SK-MEL-5 (cell line): ENCODE measurements around the gene KLHL26. TPM values are rescaled to one million over a fixed set of nuclear protein-coding genes. Genes with fewer than 3 reads are reported as not detected.
"Not testable (repeated sequence)": the region's sequence is repeated elsewhere in the genome, so short reads cannot be mapped to it uniquely, and the experiment has no call there.

Experiments
- DNase-seq: peaks from one replicate; pipeline ENCODE4 v3.0.0-alpha.2; 2016; ENCODE audit warnings: low read depth, low spot score
- in situ Hi-C: cut with HindIII; loops from 2 replicates; pipeline ENCODE4 v1.10.0; 2016; ENCODE audit warnings: low sequenced_read_pairs, high pct_unique_total_duplicates, low pct_unique_long_range_greater_than_20kb
- polyA plus RNA-seq, 2 experiments: library from polyadenylated mRNA; depleted of rRNA; stranded (reverse); fragments of >200 nt; gene quantifications; 2 replicates each; pipeline ENCODE4 v1.2.3, GENCODE V29; 2015
- total RNA-seq: library from RNA; depleted of rRNA; stranded (reverse); fragments of >200 nt; shearing (Covaris generic); gene quantifications from 2 replicates; pipeline ENCODE4 v1.2.3, GENCODE V29; 2014; rRNA removed

Gene KLHL26, protein sequence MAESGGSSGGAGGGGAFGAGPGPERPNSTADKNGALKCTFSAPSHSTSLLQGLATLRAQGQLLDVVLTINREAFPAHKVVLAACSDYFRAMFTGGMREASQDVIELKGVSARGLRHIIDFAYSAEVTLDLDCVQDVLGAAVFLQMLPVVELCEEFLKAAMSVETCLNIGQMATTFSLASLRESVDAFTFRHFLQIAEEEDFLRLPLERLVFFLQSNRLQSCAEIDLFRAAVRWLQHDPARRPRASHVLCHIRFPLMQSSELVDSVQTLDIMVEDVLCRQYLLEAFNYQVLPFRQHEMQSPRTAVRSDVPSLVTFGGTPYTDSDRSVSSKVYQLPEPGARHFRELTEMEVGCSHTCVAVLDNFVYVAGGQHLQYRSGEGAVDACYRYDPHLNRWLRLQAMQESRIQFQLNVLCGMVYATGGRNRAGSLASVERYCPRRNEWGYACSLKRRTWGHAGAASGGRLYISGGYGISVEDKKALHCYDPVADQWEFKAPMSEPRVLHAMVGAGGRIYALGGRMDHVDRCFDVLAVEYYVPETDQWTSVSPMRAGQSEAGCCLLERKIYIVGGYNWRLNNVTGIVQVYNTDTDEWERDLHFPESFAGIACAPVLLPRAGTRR
- total RNA-seq, result 0.77 and 1.3 TPM in 2 replicates
- 5.0 and 6.0 TPM in 2 replicates for polyA plus RNA-seq (2015; cell fraction: cytosol; rRNA removed)
- polyA plus RNA-seq (2015; cell fraction: nucleus; rRNA removed), result 1.0 and 1.8 TPM in 2 replicates

DNA sequence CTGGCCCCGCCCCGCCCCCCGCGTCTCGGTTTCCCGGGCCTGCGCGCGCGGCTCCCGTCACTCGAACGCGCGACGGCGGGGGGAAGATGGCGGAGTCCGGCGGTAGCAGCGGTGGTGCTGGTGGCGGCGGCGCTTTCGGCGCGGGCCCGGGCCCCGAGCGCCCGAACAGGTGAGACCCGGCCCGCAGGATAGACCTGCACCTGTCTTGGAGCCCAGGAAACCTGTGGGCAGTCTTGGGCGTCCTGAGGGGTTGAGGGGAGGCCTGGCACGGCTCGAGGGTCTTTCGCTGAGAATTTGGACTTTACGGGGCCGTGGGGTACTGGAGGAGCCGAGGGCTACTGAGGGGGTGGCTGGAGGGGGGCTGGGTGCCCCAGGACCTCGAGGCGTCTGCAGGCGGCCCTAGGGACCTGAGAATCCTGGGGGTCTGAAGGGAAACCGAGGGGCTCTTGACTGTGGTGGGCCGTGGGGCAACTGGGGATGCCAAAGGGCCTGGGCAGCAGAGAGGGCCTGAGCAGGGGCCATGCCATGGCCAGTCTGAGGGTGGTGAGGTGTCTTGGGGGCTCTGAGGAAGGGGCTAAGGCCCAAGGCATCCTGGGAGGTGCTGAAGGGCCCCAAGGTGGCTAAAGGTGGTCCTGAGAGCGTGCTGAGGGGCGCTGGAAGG is at the start of gene KLHL26:
TSS of gene KLHL26 (plus strand) at position 60 of the 661 bp plus-strand sequence. CDS start at position 87, 27 bp downstream.
- DNase-seq, result no peak
- in situ Hi-C loops, result no loop called here

DNA sequence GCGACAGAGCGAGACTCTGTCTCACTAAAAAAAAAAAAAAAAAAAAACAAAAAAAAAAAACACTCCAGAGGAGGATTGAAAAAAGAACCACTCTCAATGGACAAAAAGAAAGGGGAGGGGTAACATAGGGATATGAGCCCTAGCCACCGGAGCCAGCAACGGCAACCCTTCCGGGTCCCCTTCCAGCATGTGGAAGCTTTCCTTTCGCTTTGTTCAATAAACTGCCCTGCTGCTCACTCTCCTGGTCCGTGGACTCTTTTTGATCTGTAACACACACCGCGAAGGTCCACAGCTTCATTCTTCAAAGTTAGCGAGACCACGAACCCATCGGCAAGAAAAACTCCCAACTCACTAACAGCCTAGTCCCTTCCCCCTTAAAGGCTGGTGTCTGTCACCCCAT is 49.3 kb upstream of the KLHL26 start:
- in situ Hi-C loops, result no loop called here
- DNase-seq, result no peak

DNA sequence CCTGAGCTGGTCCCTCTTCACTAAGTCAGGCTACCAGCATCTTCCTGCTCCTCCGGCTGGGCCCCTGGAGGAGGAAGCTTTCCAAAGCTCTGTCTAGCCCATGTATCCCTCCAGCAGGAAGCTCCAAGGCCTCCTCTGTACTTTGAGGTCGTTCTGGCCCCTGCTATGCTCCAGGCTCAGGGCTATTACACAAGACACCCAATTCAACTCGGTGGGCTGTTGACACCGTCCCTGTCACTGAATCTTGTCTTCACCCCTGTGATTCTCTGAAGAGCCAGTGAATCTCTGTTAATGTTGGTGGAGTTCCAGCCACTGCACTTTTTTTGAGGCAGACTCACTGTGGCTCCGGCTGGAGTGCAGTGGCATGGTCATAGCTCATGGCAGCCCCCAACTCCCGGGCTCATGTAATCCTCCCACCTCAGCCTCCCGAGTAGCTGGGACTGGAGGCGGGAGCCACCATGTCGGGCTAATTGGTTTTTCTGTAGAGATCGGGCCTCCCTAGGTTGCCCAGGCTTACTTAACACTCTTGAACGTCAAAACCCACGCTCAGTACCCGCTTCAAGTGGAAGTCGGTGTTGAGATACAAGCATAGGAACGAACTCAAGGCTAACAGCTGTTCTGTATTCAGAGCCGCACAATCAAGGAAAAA is 48.7 kb upstream of the KLHL26 start:
- no peak for DNase-seq
- in situ Hi-C loops, result no loop called here

DNA sequence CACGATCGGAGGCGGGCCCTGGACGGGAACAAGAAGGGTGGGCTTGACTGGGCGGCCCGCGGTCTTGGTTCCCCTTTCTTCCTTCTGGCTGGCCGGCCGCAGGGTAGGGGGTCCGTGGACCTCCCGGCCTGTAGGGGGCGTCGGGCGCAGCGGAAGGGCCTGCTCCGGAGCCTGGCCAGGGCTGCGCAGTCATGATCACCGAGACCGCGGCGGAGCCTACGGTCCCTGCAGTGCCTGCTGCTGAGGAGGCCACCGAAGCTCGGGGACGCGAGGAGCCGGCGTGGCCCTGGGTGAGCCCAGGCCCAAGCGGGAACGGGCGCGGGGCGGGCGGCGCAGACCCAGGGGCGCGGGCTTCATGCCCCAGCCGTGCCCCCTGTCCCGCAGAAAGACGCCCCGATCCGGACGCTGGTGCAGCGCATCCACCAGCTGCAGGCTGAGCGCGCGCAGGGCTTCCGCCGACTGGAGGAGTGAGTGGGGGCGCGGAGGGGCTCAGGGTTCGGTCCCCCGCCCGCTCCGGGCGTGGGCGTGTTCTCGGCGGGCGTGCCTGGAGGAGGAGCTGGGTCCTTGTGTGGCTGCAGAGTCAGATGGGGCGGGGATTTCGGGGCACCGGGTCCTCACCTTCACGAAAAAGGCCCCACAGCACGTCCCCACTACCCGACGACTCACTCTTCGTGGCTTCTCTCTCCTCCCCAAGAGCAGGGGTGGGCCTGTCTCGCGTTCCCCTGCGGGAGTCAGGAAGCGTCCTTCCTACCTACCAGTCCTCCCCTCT is 48.0 kb upstream of the KLHL26 start, which contains the start of gene REX1BD:
TSS of gene REX1BD (plus strand) at position 188 of the 769 bp plus-strand sequence. CDS start at position 192, 4 bp downstream.
- DNase-seq, result peak; percentile 55
- in situ Hi-C loops, result no loop called here

DNA sequence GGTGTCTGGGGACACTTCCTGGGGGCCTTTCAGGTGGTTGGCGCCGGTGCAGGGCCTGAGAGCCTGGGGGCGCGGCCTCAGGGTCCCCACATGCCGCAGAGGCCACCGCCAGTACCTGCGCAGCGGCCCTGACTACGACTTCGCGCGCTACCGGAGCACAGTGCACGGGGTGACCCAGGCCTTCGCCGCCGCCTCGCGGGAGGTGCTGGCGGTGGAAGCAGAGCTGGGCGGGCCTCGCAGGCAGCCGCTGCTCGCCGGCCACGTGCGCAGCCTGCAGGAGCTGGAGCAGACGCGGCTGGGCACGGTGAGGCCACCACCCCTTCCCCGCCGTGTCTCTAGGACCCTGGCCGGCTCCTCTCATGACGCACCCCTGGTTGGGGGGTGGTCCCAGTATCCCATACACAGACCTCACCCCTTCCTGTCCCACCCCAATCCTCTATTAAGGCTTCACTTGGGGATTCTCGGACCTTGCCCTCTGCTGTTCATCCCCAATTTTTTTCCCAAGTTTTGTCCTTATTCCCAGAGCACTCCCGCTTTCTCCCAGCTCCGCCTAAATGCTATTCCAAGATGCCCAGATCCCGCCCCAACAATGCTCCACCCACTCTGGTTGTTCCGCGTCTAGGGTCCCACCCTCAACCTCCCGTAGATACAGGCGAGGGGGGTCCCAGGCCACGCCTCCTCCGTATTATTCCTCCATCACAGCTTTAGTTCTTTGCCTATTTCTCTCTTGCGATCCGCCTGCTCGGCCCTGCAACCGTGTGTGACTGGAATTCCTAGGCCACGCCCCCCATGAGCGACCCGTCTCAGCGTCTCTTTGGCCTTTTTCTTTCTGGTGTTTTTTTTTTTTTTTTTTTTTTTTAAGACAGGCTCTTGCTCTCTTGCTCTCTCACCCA is 47.2 kb upstream of the KLHL26 start:
- in situ Hi-C loops, result no loop called here
- peak; percentile 78 for DNase-seq

DNA sequence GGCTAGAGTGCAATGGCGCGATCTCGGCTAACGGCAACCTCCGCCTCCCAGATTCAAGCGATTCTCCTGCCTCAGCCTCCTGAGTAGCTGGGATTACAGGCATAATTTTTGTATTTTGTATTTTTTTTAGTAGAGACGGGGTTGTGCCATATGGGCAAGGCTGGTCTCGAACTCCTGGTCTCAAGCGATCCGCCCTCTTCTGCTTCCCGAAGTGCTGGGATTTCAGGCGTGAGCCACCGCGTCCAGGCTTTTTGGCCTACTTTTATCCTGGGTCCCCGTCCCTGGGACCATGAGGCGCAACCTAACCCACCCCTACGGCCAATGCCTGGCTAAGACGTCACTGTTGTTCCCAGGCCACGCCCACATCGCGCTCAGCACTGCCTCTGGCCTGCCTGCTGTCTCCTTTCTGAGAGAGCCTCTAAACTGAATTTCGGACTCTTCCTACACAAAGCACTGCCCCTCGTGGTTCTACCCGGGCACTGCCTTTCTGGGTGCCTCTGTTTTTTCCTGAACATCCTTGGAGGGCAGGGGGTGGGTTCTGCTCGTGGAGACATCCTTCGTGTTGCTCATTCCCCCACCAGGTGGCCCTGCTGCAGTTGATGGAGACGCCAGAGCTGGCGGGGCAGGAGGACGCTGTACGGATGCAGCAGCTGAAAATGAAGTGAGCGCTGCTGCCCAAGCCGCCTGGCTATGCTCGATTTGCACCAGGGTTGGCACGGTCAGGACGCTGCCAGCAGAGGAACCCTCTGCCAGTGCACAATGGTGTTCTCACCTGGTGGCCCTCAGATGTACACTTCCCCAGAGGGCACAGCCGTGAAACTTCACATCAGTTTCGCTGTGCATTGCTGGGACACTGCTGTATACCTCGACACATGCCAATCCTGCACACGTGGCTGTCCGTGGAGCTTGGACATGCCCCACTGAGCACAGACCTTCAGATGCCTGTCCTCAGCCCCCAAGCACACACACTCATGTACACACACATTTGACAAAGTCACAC is 46.3 kb upstream of the KLHL26 start:
- DNase-seq, result peak; percentile 90
- in situ Hi-C loops, result no loop called here

DNA sequence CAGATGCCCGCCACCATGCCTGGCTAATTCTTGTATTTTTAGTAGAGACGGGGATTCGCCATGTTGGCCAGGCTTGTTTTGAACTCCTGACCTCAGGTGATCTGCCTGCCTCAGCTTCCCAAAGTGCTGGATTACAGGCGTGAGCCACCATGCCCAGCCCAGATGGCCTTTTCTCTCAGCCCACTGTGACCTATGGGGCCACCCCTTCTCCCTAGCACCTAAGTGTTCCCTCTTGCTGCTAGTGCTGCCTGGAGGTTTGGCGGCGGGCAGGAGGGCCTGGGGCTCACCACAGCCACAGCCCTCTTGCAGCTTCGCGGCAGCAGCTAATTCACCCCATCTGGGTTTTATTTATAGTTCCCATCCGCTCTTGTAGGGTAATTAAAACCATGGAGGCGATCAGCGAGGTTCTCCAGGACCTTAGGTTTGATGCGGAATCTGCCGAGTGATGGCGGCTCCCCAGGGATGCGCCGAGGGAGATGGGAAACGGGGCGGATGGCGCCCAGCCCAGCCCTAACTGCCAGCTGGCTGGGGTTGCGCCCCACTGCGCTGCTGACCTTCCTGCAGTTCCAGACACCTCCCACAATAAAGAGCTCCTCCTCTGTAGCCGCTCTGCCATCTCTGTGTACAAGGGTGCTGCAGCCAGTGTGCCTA is 45.0 kb upstream of the KLHL26 start:
- no peak for DNase-seq
- in situ Hi-C loops, result no loop called here

DNA sequence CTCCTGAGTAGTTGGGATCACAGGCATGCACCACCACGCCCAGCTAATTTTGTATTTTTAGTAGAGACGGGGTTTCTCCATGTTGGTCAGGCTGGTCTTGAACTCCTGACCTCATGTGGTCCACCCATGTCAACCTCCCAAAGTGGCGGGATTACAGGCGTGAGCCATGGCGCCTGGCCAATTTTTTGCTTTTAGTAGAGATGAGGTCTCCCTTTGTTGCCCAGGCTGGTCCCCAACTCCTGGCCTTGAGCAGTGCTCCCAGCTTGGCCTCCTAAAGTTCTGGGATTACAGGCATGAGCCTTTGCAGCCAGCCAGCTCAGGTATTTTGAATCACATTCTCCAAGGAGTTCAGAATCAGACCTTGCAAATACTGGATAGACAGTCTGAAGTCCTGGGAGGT is 44.1 kb upstream of the KLHL26 start:
- in situ Hi-C loops, result not testable (repeated sequence)

DNA sequence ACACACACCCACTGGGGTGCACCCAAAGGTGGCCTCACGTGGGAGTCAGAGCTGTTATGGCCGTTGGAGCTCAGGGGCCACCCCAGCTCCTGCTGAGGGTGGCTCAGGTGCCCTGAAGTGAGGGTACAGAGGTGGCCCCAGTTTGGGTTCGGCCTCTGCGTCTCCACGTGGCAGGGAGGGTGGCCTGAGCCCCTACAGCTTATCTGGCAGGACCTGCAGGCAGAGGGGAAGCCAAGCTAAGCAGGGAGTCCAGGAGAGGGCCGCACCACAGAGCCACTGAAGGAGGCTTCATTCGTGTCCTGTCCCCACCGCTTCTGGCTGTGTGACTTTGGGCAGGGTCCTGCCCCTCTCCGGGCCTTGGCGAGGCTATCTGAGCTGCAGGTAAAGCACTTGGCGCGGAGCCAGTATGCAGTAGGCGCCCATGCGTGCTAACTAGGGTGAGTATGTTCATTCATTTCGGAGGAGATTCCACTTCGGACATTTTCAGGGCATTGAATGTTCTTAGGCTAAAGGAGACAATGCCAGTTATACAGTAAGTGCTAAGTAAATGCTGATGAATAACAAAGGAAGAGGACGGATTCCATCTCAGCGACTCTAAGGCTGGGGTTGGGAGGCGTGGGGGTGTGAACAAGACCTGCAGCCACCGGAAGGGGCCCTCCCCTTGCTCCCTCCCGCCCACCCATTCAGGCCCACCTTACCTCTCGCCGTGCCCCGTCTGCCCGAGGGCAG is 43.3 kb upstream of the KLHL26 start:
- no peak for DNase-seq
- in situ Hi-C loops, result no loop called here

More for the DNA sequence above, 44.1 kb upstream of the KLHL26 start:
- DNase-seq, result not testable (repeated sequence)

DNA sequence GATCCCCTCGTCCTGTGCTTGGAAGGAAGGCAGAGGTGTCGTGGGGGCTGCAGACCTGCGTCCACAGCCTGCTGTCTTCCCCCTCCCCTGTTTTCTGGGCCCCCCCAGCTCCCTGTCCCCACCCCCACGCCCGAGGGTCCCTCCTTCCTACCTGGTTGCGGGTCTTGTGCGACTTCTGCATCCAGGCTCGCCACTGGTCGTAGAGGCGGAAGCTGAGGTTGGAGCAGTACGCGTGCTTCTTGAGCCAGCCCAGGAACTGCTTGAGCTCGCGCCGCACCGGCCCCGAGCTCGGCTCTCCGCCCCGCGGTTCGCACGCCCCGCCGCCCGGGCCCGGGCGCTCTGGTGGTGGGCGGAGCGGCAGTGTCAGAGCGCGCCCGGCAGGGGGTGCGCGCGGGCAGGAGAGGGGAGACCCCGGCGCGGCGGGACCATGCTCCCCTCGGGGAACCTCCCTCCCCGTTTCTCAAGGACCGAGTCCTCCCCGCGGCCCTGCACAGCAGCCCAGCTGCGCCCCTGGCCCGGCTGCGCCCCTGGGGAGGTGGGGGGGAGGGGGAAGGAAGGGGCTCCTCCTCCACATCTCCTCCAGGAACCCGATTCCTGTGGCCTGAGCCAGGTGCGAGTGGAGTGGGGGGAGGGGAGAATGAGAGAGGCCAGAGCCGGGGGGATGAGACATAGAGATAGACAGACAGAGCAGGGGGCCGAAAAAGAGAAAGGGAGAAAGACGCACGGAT is 42.6 kb upstream of the KLHL26 start:
- peak; percentile 50 for DNase-seq
- in situ Hi-C loops, result no loop called here

DNA sequence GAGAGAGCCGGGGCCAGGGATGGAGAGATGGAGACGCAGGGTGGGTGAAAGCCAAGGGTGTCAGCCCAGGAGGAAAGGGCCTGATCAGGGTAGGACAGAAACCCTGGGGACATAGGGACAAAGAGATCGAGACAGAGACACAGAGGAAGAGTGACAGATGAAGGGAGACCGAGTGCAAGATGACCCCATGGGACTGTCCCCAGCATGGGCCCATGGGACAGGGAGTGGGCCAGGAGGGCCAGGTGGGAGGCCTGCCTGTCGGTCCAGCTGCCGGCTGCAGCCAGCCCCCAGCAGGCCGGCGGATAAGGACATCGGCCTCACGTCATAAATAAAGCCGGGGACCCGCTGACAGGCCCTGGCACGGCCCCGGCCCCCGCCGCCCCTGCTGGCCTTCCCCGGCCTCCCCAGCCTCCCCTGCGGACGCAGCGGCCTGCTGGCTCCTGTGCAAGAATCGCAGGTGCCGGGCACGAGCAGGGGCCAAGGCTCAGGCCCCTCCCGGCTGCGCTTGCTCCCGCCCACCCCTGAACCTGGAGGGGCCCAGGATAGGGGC is 41.9 kb upstream of the KLHL26 start:
- no peak for DNase-seq
- in situ Hi-C loops, result no loop called here

DNA sequence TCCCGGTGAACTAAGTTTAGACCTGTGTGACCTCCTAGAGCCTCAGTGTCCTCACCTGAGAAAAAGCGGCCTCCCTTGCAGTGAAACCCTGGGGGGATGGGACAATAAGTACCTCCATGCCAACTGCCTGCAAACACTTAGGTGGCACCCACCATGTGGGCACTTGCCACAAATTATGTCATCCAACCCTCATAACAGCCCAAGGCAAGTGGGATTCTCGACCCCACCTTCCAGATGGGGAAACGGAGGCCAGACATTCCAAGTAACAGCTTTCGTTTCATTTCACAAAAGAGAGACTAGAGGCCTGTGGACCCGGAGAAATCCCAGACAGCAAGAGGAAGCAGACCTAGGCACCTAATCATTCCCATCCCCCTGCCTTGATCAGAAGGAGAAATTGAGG is 41.4 kb upstream of the KLHL26 start:
- in situ Hi-C loops, result no loop called here
- no peak for DNase-seq

DNA sequence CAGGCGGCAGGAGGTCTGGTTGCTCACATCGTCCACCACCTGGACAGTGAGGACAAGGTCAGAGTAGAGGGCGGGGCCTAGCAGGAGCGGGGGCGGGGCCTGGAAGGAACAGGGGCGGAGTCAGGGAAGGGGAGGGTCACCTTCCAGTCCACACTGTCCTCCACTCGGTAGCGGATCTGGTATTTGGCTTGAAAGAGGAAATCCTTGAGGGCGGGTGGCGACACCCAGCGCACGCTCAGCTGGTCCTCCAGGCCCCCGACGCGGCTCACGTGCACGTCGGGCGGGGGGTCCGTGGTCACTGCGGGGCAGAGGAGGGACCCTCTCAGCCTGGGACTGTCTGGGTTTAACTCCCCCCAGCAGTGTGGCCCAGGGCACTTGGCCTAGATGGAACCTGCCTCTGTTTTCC is 40.1 kb upstream of the KLHL26 start:
- DNase-seq, result peak; percentile 37
- in situ Hi-C loops, result no loop called here
